Right ventricle myocardium inferior (tissue), 1 donor: Measurements from ENCODE around the gene NIBAN1. TPM values are rescaled to one million over a fixed set of nuclear protein-coding genes. Genes with fewer than 3 reads are reported as not detected.
"Not testable (repeated sequence)": the region's sequence is repeated elsewhere in the genome, so short reads cannot be mapped to it uniquely, and the experiment has no call there.

Source experiments
- ATAC-seq: fragments of 200-7000 bp; cut with Tn5 transposase; one replicate; pipeline ENCODE4 v1.9.1; 2020; ENCODE audit warnings: mild to moderate bottlenecking, moderate library complexity
- DNase-seq: peaks from one replicate; pipeline ENCODE4 v3.0.0; 2021; ENCODE audit errors: missing footprints
- intact Hi-C: fragments of 100-400 bp; cut with DNase I; formaldehyde crosslinking; loops from one replicate; pipeline ENCODE4 v1.11.0; 2022
- total RNA-seq: library from RNA; stranded (reverse); fragmentation: NEBNext Ultra II Directional; extraction: Animal tissue kit (Norgen Biotek cat#: 25700); gene quantifications from one replicate; pipeline ENCODE4 v1.2.1, GENCODE V29; 2021
- donor health status: DM: no; HTN: yes; CAD: no; lungs with severe emphysema.

Gene NIBAN1
- total RNA-seq, 1 donor from 2014 or later, result 354 TPM

DNA sequence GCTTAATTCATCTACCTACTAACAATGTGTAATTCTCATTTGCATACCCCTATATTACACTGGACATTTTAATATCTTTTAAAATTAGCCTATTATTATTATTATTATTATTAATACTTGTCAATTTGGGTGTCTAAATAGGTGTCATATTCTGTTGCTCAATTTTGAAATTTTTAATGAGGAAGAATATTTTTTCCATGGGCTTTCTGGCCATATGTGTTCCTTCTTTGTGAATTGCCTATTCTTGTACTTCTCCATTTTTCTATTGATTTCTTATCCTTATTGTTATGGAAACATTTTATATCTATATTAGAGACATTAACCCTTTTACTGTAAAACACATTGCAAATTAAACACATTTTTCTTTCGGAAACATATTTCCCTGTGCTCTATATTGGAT is 6.4 kb upstream of the NIBAN1 start:
- no peak for DNase-seq
- ATAC-seq, result no peak
- intact Hi-C loops, result no loop called here

DNA sequence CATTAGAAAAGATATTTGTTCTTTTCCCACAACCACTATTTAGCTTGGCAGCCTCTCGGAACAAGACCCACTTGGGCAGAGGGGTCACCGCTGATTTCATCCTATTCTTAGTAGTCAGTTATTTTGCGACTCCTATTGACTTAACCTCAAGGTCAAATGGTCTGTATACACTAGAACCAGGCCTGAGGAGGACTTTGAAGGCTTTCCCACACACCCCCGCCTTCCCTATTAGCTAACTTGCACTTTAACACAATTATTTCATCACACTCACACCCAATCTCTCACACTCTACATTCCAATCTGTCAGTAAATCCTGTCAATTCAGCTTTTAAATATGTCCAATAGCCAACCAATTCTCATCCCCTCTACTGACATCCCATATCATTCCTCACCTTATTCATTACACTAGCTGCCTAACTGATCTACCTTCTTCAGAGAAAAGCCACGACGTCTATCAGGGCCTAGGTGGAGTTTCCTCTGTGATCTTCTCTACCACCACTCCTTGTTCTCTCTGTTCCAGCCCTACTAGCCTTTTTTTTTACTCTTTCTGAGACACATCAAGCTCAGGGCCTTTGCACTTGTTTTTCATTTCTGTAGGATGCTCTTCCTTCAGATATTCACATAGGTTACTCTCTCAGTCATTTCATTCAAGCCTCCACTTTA is 1.0 kb upstream of the NIBAN1 start:
- intact Hi-C loops, result no loop called here
- ATAC-seq, result no peak

DNA sequence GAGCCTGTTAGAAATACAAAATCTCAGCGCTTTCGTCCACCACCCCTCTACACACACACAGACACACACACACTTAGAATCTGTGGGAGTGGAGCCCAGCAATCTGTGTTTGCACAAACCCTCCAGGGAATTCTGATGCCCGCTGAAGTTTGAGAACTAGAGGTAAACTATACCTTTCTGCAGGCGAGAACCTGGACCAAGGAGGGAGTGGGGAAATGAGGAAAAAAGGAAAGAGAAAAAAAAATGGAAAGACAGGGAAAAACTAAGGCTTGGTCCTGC is 468 bp upstream of the NIBAN1 start:
- intact Hi-C loops, result loop anchor here (5.0 kb wide), 2 partner anchors 82 to 147 kb away; no protein-coding TSS in a partner anchor

More for the DNA sequence above, 1.0 kb upstream of the NIBAN1 start:
- DNase-seq, result no peak

DNA sequence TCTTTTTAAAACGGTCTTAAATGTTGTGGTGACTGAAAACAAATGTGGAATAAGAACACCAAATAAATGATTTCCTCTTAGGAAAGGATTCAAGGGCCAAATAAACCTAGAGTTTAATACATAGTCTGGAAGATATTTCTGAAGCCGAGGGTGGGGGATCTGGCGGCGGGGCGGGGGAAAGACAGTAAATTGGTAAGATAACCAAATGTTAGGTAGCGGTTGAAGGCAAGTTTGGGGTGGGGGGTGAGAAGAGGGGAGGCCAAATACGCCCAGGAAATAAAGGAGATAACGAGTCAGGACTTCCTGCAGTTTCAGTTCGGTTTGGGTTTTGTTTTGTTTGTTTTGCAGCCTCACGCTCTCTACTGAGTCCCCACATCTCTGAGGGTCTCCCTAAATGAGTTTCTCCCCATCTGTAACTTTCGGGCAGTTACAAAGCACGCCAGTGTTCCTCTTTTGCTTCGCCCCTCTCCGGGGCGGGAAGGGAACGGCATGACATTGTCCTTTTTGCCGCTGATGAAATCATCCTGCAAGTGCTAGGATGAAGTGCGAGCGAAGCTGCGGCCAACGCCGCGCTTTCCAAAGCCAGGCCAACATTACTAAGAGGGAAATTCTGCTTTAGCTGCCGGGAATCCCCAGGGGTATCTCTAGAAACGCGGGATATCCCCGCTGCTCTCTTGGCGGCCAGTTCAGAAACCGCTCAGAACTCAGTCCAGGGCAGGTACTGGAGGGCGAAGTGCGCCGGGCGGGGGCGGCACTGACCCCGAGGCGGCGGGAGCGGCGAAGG is 844 bp downstream of the NIBAN1 start:
- DNase-seq (peak; percentile 77), ATAC-seq (peak; percentile 60)
- intact Hi-C loops, result loop anchor here (2.0 to 5.0 kb wide), 3 partner anchors 15 to 146 kb away; no protein-coding TSS in a partner anchor

More for the DNA sequence above, 468 bp upstream of the NIBAN1 start:
- ATAC-seq (no peak), DNase-seq (no peak)

DNA sequence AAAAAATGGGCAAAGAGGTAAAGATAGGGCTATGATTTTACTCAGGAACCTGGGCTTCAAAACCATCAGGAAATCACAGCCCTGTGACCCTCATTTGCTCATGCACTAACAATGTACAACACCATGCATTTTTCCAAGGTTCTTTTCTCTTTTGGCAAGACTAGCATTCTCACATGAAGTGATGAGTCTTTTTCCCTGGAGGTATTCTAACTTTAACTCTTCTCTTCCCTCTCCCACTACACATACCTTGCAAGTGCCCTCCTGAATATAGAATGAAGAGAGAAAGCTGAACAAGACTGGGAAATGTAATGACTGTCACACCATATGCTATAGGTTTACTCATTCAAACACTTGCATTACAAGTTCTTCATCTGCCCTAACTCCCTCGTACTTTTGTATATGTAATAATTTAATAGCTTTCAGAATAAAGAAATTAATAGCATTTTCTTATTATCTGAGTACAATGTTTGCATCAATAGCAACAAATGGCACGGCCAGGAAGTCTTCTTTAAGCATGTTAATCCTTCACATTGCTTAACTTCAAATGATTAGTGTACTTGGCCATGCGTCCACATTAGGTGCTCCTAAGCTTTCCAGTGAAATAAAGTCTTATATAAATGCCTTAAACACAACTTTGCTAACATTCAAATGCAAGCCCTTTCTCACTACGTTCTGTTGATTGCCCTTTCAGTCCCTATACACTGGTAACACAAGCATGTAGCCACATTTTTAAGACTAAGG is 1.8 kb downstream of the NIBAN1 start:
- intact Hi-C loops, result loop anchor here (2.0 to 5.0 kb wide), 3 partner anchors 14 to 145 kb away; no protein-coding TSS in a partner anchor
- ATAC-seq, result no peak
- DNase-seq, result no peak

DNA sequence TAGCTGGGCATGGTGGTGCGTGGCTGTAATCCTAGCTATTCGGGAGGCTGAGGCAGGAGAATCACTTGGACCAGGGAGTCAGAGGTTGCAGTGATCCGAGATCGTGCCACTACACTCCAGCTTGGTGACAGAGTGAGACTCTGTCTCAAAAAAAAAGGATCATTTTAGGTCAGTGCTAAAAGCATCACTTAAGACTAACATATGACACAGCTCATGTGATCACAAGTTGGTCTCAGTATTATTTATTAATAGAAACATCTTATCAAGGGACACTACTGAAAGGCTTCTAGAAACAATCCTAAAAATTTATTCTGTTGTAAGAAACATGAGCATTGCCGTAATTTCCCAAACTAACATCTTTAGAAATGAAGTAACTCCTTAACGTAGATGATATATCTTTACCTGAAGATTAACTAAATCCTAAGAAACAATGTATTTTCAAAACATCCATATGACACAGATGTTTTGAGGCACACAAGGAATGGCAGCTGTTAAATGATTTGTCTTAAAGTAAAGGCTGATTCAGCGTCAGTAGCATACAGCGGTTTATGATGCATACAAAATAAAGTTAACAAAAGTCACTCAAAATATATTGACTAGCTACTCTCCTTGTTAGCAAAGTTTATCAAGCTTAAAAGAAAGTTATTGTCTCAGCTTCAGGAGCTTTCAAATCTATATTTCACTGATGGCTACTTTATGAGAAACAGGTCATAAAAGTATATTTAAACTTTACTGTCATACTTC is 2.6 kb downstream of the NIBAN1 start:
- intact Hi-C loops, result loop anchor here (2.0 to 5.0 kb wide), 3 partner anchors 13 to 144 kb away; no protein-coding TSS in a partner anchor
- ATAC-seq (peak; percentile 45), DNase-seq (no peak)

DNA sequence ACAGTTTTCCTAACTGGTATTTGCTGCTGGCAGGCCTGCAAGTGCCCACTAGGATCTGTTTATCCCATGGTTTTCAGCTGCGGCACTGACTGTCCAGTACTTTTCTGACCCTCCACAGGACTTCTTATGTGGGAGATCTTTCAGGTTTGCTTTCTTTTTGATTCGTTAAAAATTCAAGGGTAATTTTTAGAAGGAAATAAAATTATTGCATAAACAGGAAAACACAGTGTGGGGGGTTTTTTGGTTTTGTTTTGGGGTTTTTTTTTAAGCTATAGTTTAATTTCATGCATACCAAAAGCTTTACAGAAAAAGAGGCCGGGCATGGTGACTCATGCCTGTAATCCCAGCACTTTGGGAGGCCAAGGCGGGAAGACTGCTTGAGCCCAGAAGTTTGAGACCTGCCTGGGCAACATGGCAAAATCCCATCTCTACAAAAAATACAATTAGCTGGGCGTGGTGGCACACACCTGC is 3.6 kb downstream of the NIBAN1 start:
- ATAC-seq, result no peak
- intact Hi-C loops, result loop anchor here (5.0 kb wide), 2 partner anchors 78 to 143 kb away; no protein-coding TSS in a partner anchor
- DNase-seq, result no peak

DNA sequence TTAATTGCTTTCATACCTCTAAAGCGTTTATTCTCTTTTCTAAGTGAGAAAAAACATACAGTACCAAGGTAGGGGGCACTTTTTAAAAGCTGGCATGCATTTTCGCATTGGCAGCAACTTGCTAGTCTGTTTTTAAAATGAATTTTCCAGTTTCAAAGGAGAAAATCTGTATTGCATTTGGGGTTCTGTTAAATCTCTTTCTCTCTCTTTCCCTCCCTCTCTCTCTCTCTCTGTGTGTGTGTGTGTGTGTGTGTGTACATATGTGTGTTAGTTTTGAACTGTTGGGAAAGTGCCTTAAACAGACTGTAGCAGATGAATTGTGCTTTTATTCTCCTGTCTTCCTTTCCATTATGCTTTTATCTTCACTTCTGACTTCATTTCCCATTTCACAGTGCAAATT is 7.3 kb downstream of the NIBAN1 start:
- intact Hi-C loops, result no loop called here
- ATAC-seq (no peak), DNase-seq (no peak)

DNA sequence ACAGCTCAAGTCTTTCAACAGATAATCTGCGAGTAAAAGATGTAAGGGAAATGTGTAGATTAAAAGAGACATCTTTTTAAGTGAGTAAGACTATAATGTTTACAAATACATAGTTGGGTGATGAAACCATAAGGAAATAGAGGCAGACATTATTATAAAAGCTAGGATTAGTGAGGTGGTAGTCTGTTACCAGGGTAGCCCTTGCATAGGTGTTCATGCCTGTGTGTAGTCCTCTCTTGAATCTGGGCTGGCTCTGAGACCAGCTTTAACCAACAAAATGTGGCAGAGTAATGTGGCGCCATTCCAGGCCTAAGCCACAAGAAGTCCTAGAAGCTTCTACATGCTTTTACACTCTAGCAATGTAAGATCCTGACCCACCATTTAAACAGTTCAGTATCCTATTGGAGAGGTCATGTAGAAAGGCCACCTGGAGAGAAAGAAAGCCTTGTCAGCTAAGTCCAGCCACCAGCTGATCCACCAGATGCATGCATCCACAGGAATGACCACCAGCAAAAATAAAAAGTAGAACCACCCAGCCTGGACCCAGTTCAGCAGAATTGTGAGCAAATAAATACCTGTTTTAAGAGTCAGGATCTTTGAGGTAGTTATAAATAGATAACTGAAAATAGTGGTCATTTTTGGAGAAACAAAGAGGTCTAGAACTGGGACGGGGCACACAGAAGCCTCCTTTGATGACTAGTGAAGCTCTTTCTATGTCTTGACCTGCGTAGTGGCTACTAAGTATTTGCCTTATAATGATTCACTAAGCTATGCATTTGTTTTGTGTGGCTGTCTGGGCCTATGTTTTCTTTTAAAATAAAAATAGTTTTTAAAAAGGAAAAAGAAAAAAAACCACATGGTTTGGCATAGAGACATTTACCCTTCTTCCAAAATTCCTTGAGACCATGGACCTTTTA is 8.1 kb downstream of the NIBAN1 start:
- intact Hi-C loops, result no loop called here
- ATAC-seq (no peak), DNase-seq (no peak)

DNA sequence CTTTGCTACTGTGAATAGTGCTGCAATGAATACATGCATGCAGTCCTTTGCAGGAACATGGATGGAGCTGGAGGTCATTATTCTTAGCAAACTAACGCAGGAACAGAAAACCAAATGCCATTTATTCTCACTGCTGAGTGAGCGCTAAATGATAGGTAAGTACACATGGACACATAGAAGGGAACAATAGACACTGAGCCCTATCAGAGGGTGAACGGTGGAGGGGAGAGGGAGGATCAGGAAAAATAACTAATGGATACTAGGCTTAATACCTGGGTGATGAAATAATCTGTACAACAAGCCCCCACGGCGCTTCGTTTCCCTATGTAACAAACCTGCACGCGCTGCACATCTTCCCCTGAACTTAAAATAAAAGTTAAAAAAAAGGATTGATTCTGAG is 8.9 kb downstream of the NIBAN1 start:
- intact Hi-C loops, result no loop called here
- no peak for DNase-seq
- no peak for ATAC-seq

DNA sequence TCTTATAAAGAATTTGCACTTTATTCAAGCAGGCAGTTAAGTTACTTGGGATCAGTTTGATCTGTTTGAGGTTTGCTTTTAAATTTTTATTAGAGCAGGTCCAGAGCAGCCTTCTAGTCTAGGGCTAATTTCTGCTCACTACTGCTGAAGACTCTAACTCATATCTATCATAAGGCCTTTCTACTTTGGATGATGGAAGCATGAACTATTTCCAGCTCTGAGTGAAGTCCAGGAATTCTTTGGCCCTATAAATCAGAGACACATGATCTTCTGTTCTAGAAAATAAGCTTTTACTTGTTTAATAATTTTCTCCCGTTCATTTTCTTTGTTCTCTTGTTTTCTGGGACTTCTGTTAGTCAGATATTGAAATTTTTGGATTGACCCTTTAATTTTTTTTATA is 14.7 kb downstream of the NIBAN1 start:
- no peak for DNase-seq
- intact Hi-C loops, result loop anchor here (2.0 kb wide), 1 partner anchor 13 kb away; no protein-coding TSS in a partner anchor
- ATAC-seq, result peak; percentile 75

DNA sequence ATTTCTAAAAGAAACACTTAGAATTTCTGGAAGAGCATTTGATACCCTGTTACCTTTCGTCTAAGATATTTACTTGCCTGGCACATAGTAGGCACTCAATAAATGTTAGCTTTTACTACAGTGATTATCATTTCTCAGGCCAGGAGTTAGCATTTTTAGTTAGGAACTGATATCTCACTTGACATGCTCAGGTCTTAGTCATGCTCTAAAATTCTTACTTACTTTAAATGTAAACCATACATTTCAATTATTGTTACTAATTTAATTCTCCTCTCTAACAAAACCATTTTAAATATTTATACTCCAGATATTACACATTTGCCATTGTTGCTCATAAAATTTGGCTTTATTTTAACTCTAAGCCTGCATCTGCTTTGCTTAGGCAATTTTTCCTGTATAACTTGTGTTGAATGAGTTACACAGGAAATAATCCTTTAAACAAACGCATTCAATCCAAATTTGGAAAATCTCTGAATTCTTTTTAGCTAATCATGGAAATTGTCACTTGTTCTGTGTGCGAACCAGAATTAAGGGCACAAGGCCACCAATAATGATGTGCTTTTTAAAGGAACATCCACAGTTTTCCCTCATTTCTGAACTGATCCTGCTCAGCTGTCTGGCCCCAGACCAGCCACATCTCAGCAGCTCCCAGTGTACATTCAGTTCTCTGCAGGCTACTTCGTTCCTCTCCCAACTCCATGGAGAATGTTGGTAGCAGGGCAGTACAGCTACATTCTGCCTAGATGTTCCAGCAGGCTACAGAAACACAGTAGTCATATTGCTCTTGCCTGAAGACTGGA is 15.6 kb downstream of the NIBAN1 start:
- peak; percentile 93 for ATAC-seq
- intact Hi-C loops, result loop anchor here (2.0 kb wide), 1 partner anchor 14 kb away; no protein-coding TSS in a partner anchor
- peak; percentile 79 for DNase-seq

DNA sequence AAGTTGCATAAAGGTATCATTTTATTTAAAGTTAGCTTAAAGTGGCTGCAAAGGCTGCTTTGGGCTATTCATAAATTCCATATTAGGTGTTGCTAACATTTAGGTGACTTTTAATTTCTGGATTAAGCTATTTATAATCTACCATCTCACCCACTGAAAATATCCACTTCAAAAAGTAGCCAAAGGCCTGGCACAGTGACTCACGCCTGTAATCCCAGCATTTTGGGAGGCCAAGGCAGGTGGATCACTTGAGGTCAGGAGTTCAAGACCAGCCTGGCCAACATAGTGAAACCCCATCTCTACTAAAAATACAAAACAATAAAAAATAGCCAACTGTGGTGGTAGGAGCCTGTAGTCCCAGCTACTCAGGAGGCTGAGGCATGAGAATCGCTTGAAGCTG is 16.4 kb downstream of the NIBAN1 start:
- intact Hi-C loops, result loop anchor here (2.0 kb wide), 1 partner anchor 15 kb away; no protein-coding TSS in a partner anchor
- not testable (repeated sequence) for ATAC-seq, DNase-seq

DNA sequence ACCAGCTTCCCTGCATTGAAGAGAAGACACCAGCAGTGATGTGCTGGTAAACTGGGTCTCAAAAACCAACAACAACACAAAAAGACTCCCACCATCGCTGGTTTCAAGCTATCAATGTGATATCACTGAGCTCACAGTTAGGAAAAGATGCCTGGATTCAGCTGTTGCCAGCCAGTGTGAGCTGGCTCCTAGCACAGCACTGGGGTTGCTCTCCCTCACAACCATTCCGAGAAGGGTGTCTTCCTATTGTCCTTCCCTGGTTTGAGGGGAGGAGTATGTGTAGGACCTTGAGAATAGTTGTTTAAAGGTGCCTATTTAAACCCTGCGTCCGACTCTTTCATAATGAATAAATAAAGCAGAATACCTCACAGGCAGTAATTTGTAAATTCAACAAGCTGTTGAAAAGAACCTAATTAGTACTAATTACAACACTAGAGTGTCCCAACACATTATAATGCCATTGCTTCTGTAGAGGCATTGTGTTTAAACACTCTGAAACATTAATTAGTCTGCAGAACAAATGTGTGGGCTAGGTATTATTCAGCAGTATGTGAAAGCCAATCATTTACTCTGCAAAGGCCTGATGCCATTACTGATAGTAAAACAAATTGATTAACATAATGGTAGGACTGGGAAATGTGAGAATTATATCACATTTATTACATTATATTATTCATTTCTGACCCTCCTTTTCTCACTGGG is 17.2 kb downstream of the NIBAN1 start:
- ATAC-seq (no peak), DNase-seq (no peak)
- intact Hi-C loops, result no loop called here

DNA sequence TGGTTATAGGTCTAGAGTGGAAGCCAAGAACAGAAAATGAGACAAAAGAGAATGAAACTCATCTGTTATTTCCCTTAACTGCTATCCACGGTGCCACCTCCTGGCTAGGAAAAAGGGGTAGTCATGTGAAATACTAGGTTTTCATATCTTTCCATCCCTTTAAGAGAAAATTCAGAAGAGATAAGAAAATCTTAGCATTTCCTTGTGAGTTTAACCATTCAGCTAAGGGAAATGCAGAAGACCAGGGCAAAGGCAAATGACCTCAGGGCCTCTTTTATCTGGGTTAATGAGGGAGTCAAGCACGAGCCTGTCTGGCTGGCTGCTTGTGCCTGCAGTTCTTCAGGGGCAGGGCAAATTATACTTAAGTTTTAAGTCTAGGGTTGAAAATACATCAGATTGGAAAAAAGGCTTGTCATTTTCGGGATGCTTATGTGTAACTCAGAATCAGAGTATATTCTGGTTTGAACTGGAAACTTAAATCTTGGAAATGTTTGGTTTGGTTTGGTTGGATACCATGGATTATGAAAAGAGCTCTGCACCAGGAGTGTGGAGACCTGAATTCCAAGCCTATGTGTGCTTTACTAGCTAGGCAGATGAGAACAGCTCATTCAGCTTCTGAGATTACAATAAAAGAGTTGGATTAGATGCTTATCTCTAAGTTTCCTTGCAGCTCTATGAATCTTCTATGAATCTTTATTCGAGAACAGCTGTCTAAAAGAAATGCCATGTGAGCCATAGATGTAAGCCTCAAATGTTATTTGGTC is 19.9 kb downstream of the NIBAN1 start:
- intact Hi-C loops, result no loop called here
- DNase-seq (no peak), ATAC-seq (no peak)
